MCF 10A (cell line): ENCODE measurements around the gene RAD51C. TPM values are rescaled to one million over a fixed set of nuclear protein-coding genes. Genes with fewer than 3 reads are reported as not detected.

ENCODE experiments used
- BruUV-seq: library from RNA; stranded (reverse); fragments of 400-500 nt; replicated peaks from 2 replicates; lab custom pipeline; 2021; lab: Mats Ljungman, UMichigan
- CTCF ChIA-PET: fragments of 300-600 bp; sonication (Branson Sonifier 250); formaldehyde crosslinking; extraction: SDS; loops from one replicate; lab custom pipeline; 2021; ENCODE audit warnings: antibody characterized with exemption, inconsistent platforms; lab: Yijun Ruan, JAX
- POLR2A ChIA-PET: fragments of 300-600, 350-650 bp; sonication (Branson Sonifier 250); formaldehyde crosslinking; extraction: SDS; loops from one replicate; lab custom pipeline; 2020; ENCODE audit warnings: antibody characterized with exemption, inconsistent platforms; lab: Yijun Ruan, JAX
- DNase-seq: peaks from one replicate; pipeline ENCODE4 v3.0.0-alpha.2; 2018; ENCODE audit not compliant: unreplicated experiment
- H3K27ac Mint-ChIP-seq: one replicate; pipeline ENCODE4 v1.8.0; 2022; ENCODE audit warnings: mild to moderate bottlenecking, low read depth, mixed read lengths; ENCODE audit not compliant: unreplicated experiment
- H3K27me3 Mint-ChIP-seq: one replicate; pipeline ENCODE4 v1.8.0; 2022; ENCODE audit warnings: mixed read lengths; ENCODE audit not compliant: insufficient read depth, unreplicated experiment
- H3K36me3 Mint-ChIP-seq: one replicate; pipeline ENCODE4 v1.8.0; 2022; ENCODE audit warnings: mild to moderate bottlenecking, moderate library complexity, mixed read lengths; ENCODE audit not compliant: insufficient read depth, unreplicated experiment
- H3K4me1 Mint-ChIP-seq: one replicate; pipeline ENCODE4 v1.8.0; 2022; ENCODE audit warnings: mixed read lengths; ENCODE audit not compliant: insufficient read depth, unreplicated experiment
- H3K4me3 Mint-ChIP-seq: one replicate; pipeline ENCODE4 v1.8.0; 2022; ENCODE audit warnings: mild to moderate bottlenecking, moderate library complexity, mixed read lengths; ENCODE audit not compliant: unreplicated experiment
- H3K9me3 Mint-ChIP-seq: one replicate; pipeline ENCODE4 v1.8.0; 2022; ENCODE audit warnings: mixed read lengths; ENCODE audit not compliant: unreplicated experiment
- intact Hi-C: fragments of 100-400 bp; cut with micrococcal nuclease; formaldehyde crosslinking; loops from 2 replicates; pipeline ENCODE4 v1.14.1; 2022
- total RNA-seq: library from RNA; stranded (reverse); gene quantifications from 2 replicates; pipeline ENCODE4 v1.2.3, GENCODE V29; 2022
- TF ChIP-seq, protein P1 (sequence below): fragments of 200-600 bp; IDR thresholded peaks from one replicate; pipeline ENCODE4 v1.8.0; 2022; ENCODE audit warnings: antibody characterized with exemption, mild to moderate bottlenecking; ENCODE audit not compliant: unreplicated experiment

The RAD51C gene
- total RNA-seq, 1 experiment from 2014 or later, result 59.5 TPM

DNA sequence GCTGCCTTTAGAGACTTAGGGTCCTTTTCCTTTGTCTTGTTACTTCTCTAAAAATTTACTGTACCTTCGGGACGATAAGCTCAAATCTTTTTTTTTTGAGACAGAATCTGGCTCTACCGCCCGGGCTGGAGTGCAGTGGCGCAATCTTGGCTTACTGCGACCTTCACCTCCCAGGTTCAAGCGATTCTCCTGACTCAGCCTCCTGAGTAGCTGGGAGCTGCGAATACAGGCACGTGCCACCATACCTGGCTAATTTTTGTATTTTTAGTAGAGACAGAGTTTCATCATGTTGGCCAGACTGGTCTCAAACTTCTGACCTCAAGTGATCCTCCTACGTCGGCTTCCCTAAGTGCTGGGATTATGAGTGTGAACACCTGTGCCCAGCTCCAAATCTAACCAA, 7.4 kb downstream of the RAD51C start:
- CTCF ChIA-PET, result interaction anchor here (0.6 to 2.4 kb wide), 6 partner anchors 11 to 306 kb away, joined by 4 to 15 read pairs (median 6); no protein-coding TSS in a partner anchor
- Mint-ChIP-seq H3K36me3 (peaks cover 48% of the 10 kb centered on the region), H3K4me1 (no peaks in the 10 kb centered on the region), H3K27ac (no peak overlapping the region), H3K4me3 (no peak overlapping the region), H3K9me3 (no peaks in the 10 kb centered on the region), H3K27me3 (no peaks in the 10 kb centered on the region)
- POLR2A ChIA-PET, result interaction anchor here (0.6 to 2.3 kb wide), 7 partner anchors 11 to 769 kb away, joined by 3 to 11 read pairs (median 3); no protein-coding TSS in a partner anchor
- DNase-seq, result no peak
- intact Hi-C loops, result no loop called here
- TF ChIP-seq, protein P1, sequence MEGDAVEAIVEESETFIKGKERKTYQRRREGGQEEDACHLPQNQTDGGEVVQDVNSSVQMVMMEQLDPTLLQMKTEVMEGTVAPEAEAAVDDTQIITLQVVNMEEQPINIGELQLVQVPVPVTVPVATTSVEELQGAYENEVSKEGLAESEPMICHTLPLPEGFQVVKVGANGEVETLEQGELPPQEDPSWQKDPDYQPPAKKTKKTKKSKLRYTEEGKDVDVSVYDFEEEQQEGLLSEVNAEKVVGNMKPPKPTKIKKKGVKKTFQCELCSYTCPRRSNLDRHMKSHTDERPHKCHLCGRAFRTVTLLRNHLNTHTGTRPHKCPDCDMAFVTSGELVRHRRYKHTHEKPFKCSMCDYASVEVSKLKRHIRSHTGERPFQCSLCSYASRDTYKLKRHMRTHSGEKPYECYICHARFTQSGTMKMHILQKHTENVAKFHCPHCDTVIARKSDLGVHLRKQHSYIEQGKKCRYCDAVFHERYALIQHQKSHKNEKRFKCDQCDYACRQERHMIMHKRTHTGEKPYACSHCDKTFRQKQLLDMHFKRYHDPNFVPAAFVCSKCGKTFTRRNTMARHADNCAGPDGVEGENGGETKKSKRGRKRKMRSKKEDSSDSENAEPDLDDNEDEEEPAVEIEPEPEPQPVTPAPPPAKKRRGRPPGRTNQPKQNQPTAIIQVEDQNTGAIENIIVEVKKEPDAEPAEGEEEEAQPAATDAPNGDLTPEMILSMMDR, result no peak
- no TSS peak for BruUV-seq

DNA sequence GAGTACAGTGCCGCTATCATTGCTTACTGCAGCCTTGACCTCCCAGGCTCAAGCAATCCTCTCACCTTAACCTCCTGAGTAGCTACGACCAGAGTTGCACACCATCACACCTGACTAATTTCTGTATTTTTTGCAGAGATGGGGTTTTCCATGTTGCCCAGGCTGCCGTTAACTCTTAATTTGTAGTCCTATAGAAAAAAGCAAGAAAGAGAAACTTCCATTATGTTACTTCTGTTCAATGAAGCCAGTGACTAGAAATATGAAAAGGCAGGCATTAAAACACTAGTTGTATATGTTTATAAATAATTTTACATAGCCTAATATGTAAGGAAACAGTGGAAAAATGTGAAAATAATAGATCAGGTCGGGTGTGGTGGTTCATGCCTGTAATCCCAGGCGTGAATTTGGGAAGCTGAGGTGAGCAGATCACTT, 9.7 kb downstream of the RAD51C start:
- intact Hi-C loops, result no loop called here
- BruUV-seq, result no TSS peak
- DNase-seq, result no peak
- Mint-ChIP-seq H3K36me3 (peaks cover 52% of the 10 kb centered on the region), H3K27me3 (no peaks in the 10 kb centered on the region), H3K4me3 (no peak overlapping the region), H3K4me1 (no peaks in the 10 kb centered on the region), H3K9me3 (no peaks in the 10 kb centered on the region), H3K27ac (no peak overlapping the region)
- TF ChIP-seq, protein P1, result no peak
- ChIA-PET POLR2A (no interaction called here), CTCF (interaction anchor here (0.6 kb wide), 1 partner anchor 465 kb away, joined by 5 read pairs; no protein-coding TSS in a partner anchor)

DNA sequence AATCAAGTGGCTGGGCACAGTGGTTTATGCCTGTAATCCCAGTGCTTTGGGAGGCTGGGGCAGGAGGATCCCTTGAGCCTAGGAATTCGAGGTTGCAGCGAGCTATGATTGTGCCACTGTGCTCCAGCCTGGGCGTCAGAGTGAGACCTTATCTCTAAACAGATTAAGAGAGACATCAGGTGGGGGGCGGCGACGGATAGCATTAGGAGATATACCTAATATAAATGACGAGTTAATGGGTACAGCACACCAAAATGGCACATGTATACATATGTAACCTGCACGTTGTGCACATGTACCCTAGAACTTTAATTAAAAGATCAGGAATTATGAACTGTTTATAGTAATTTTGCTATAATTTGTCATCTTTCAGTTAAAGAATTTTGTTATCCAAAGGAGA, 10.3 kb downstream of the RAD51C start:
- Mint-ChIP-seq H3K4me1 (no peaks in the 10 kb centered on the region), H3K27me3 (no peaks in the 10 kb centered on the region), H3K27ac (no peak overlapping the region), H3K36me3 (peaks cover 51% of the 10 kb centered on the region), H3K9me3 (no peaks in the 10 kb centered on the region), H3K4me3 (no peak overlapping the region)
- no peak for DNase-seq
- CTCF ChIA-PET, result interaction anchor here (0.6 kb wide), 1 partner anchor 303 kb away, joined by 3 read pairs; no protein-coding TSS in a partner anchor
- BruUV-seq, result no TSS peak
- TF ChIP-seq, protein P1, result no peak
- POLR2A ChIA-PET, result interaction anchor here (0.6 to 1.3 kb wide), 2 partner anchors 11 to 386 kb away, joined by 4 to 5 read pairs; partner anchors contain the start of genes RAD51C and TEX14
- intact Hi-C loops, result no loop called here

DNA sequence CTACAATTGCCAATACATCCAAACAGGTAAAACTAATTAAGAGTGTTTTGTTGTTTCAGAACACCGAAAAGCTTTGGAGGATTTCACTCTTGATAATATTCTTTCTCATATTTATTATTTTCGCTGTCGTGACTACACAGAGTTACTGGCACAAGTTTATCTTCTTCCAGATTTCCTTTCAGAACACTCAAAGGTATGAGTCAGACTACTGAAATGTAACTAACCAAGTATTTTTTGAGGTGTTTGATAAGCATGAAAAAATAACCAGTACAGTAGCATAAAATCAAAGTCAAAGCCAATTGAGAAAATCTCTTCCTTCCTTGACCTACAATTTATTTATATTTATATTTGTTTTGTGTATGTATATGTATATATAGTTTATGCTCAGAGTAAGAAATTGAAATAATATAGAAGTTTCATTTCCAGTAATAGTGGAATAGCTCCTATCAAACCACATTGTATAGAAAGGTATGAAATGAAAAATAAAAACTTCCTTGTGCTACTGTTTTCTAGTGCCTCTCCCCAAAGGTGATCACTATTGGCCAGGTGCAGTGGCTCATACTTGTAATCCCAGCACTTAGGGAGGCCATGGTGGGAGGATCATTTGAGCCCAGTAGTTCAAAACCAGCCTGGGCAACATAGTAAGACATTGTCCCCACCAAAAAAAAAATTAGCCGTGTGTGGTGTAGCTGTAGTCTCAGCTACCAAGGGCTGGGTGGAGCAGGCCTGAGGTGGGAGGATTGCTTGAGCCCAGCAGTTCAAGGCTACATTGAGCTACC, 10.9 kb downstream of the RAD51C start:
- Mint-ChIP-seq H3K27ac (no peak overlapping the region), H3K9me3 (no peaks in the 10 kb centered on the region), H3K4me3 (no peak overlapping the region), H3K27me3 (no peaks in the 10 kb centered on the region), H3K36me3 (peaks cover 55% of the 10 kb centered on the region), H3K4me1 (no peaks in the 10 kb centered on the region)
- POLR2A ChIA-PET, result interaction anchor here (0.6 to 1.3 kb wide), 2 partner anchors 11 to 386 kb away, joined by 4 to 5 read pairs; partner anchors contain the start of genes RAD51C and TEX14
- TF ChIP-seq, protein P1, result no peak
- peak; percentile 5 for DNase-seq
- intact Hi-C loops, result no loop called here
- no TSS peak for BruUV-seq
- CTCF ChIA-PET, result interaction anchor here (0.6 kb wide), 2 partner anchors 9 to 302 kb away, joined by 3 to 4 read pairs; no protein-coding TSS in a partner anchor
